H1 (cell line): Measurements from ENCODE around the gene PPAN. TPM values are rescaled to one million over a fixed set of nuclear protein-coding genes. Genes with fewer than 3 reads are reported as not detected.

Source experiments
- CTCF ChIA-PET: fragments of 300-600 bp; sonication (Branson Sonifier 250); formaldehyde crosslinking; loops from one replicate; lab custom pipeline; 2021; ENCODE audit not compliant: partially characterized antibody; lab: Charles Lee
- POLR2A ChIA-PET: fragments of 300-600 bp; sonication (Branson Sonifier 250); formaldehyde crosslinking; loops from one replicate; lab custom pipeline; 2021; ENCODE audit warnings: inconsistent platforms; ENCODE audit not compliant: partially characterized antibody; lab: Charles Lee
- DNase-seq, 2 experiments: peaks; one replicate each; pipeline versions ENCODE4 v3.0.0 to v3.0.0-alpha.2; 2010 to 2022; ENCODE audit warnings: low spot score in 2 of 2, low read depth in 1 of 2, mixed read lengths in 1 of 2
- FAIRE-seq: peaks from 2 replicates; lab custom pipeline; 2011; peaks lifted over from hg19 to GRCh38; lab: Jason Lieb, UNC
- H2AFZ ChIP-seq: 2 replicates; pipeline ENCODE4 v1.8.1; 2012; ENCODE audit warnings: low read length, inconsistent platforms
- H2AK5ac ChIP-seq: 2 replicates; pipeline ENCODE4 v1.6.1; 2013; ENCODE audit warnings: low read depth, low read length
- H2BK120ac ChIP-seq: replicated peaks from 2 replicates; pipeline ENCODE3; 2013; ENCODE audit warnings: low read depth, low read length, inconsistent platforms
- H2BK12ac ChIP-seq: 2 replicates; pipeline ENCODE4 v1.6.1; 2013; ENCODE audit warnings: low read depth, low read length
- H2BK15ac ChIP-seq: 2 replicates; pipeline ENCODE4 v1.6.1; 2013; ENCODE audit warnings: low read length
- H2BK20ac ChIP-seq: 2 replicates; pipeline ENCODE4 v1.6.1; 2013; ENCODE audit warnings: low read length
- H2BK5ac ChIP-seq: 2 replicates; pipeline ENCODE4 v1.6.1; 2013; ENCODE audit warnings: low read depth, low read length
- H3K14ac ChIP-seq: 2 replicates; pipeline ENCODE4 v1.6.1; 2013; ENCODE audit warnings: inconsistent platforms; ENCODE audit not compliant: insufficient read length
- H3K18ac ChIP-seq: 2 replicates; pipeline ENCODE4 v1.6.1; 2013; ENCODE audit warnings: low read length; ENCODE audit errors: extremely low read depth
- H3K23ac ChIP-seq: 2 replicates; pipeline ENCODE4 v1.6.1; 2013; ENCODE audit warnings: inconsistent platforms; ENCODE audit not compliant: insufficient read length
- H3K23me2 ChIP-seq: 2 replicates; pipeline ENCODE4 v1.6.1; 2013; ENCODE audit warnings: low read depth, low read length
- H3K27ac ChIP-seq: 2 replicates; pipeline ENCODE4 v1.6.1; 2011; ENCODE audit warnings: low read depth, low read length, inconsistent platforms
- H3K27me3 ChIP-seq, 4 experiments: replicated peaks in 1 of 4; 1 replicate in 1 of 4; 2 replicates in 3 of 4; pipeline versions ENCODE4 v1.6.1 to v1.8.1; 2011 to 2013; ENCODE audit warnings: low read length in 3 of 4, mild to moderate bottlenecking in 3 of 4, inconsistent platforms in 2 of 4, mixed read lengths in 2 of 4, moderate library complexity in 1 of 4; ENCODE audit not compliant: control insufficient read depth in 3 of 4, insufficient read depth in 3 of 4; ENCODE audit errors: extremely low read depth in 1 of 4
- H3K36me3 ChIP-seq, 4 experiments: 2 replicates each; pipeline versions ENCODE4 v1.6.1 to v1.8.1; 2011 to 2013; ENCODE audit warnings: mild to moderate bottlenecking in 4 of 4, low read length in 3 of 4, moderate library complexity in 2 of 4, control low read depth in 1 of 4, inconsistent platforms in 1 of 4; ENCODE audit not compliant: insufficient read depth in 4 of 4, control insufficient read depth in 2 of 4
- H3K4ac ChIP-seq: replicated peaks from 2 replicates; pipeline ENCODE3; 2013; ENCODE audit warnings: low read length, low read depth, mixed read lengths, inconsistent platforms; ENCODE audit not compliant: insufficient read length
- H3K4me1 ChIP-seq, 4 experiments: replicated peaks in 1 of 4; 1 replicate in 1 of 4; 2 replicates in 3 of 4; pipeline versions ENCODE4 v1.6.1 to v1.8.1; 2011 to 2013; ENCODE audit warnings: low read length in 3 of 4, inconsistent platforms in 2 of 4, mixed read lengths in 1 of 4; ENCODE audit not compliant: insufficient read depth in 4 of 4, control insufficient read depth in 3 of 4
- H3K4me2 ChIP-seq, 2 experiments: 2 replicates each; pipeline versions ENCODE4 v1.6.1 to v1.8.1; 2011 to 2013; ENCODE audit warnings: low read depth in 2 of 2, low read length in 2 of 2, control low read depth in 1 of 2, inconsistent platforms in 1 of 2, mild to moderate bottlenecking in 1 of 2; ENCODE audit not compliant: insufficient read depth in 1 of 2
- H3K4me3 ChIP-seq, 4 experiments: fragments of 200-600, 300-600 bp in 1 of 4; sonication (generic), shearing (Covaris generic), sonication (Bioruptor Twin) in 1 of 4; 2 replicates each; pipeline versions ENCODE4 v1.5.1 to v1.8.1; 2011 to 2016; ENCODE audit warnings: low read length in 4 of 4, low read depth in 3 of 4, control low read depth in 2 of 4, inconsistent platforms in 2 of 4, mild to moderate bottlenecking in 2 of 4, mixed read lengths in 1 of 4, moderate library complexity in 1 of 4; ENCODE audit not compliant: insufficient read depth in 2 of 4; ENCODE audit errors: extremely low read depth in 1 of 4
- H3K56ac ChIP-seq: replicated peaks from 2 replicates; pipeline ENCODE3; 2013; ENCODE audit warnings: low read depth, mild to moderate bottlenecking, mixed read lengths, low read length, inconsistent platforms; ENCODE audit not compliant: insufficient read length
- H3K79me1 ChIP-seq: 2 replicates; pipeline ENCODE4 v1.6.1; 2013; ENCODE audit warnings: low read depth, low read length, control low read depth
- H3K79me2 ChIP-seq, 2 experiments: 2 replicates each; pipeline versions ENCODE4 v1.6.1 to v1.8.1; 2012 to 2013; ENCODE audit warnings: low read length in 2 of 2, mild to moderate bottlenecking in 2 of 2, inconsistent platforms in 1 of 2; ENCODE audit not compliant: insufficient read depth in 2 of 2, control insufficient read depth in 1 of 2
- H3K9ac ChIP-seq, 4 experiments: replicated peaks in 1 of 4; 1 replicate in 1 of 4; 2 replicates in 3 of 4; pipeline versions ENCODE4 v1.6.1 to v1.8.1; 2011 to 2013; ENCODE audit warnings: low read depth in 3 of 4, low read length in 3 of 4, control low read depth in 2 of 4, mild to moderate bottlenecking in 2 of 4, moderate library complexity in 2 of 4, inconsistent platforms in 1 of 4; ENCODE audit errors: extremely low read depth in 1 of 4
- H3K9me3 ChIP-seq, 2 experiments: 2 replicates each; pipeline versions ENCODE4 v1.6.1 to v1.8.1; 2012 to 2013; ENCODE audit warnings: mild to moderate bottlenecking in 2 of 2, moderate library complexity in 2 of 2, control low read depth in 1 of 2, inconsistent platforms in 1 of 2, low read depth in 1 of 2, low read length in 1 of 2, mixed read lengths in 1 of 2; ENCODE audit not compliant: insufficient read depth in 2 of 2
- H4K20me1 ChIP-seq, 2 experiments: replicated peaks in 1 of 2; 2 replicates each; pipeline versions ENCODE3 to v1.8.1; 2011 to 2013; ENCODE audit warnings: inconsistent platforms in 2 of 2, low read length in 2 of 2, mild to moderate bottlenecking in 1 of 2; ENCODE audit not compliant: insufficient read depth in 2 of 2, control insufficient read depth in 1 of 2
- H4K5ac ChIP-seq: 2 replicates; pipeline ENCODE4 v1.6.1; 2013; ENCODE audit warnings: low read length, low read depth, mixed read lengths, inconsistent platforms; ENCODE audit not compliant: insufficient read length
- H4K8ac ChIP-seq: 2 replicates; pipeline ENCODE4 v1.8.0; 2013; ENCODE audit warnings: mild to moderate bottlenecking, moderate library complexity, low read length, inconsistent platforms; ENCODE audit not compliant: insufficient read depth; ENCODE audit errors: extremely low read depth
- H4K91ac ChIP-seq: replicated peaks from 2 replicates; pipeline ENCODE3; 2013; ENCODE audit warnings: low read length, mixed read lengths, inconsistent platforms; ENCODE audit not compliant: insufficient read length
- CEBPB ChIP-seq: IDR thresholded peaks from 2 replicates; pipeline ENCODE4 v1.6.1; 2012; ENCODE audit warnings: low read depth, low read length
- CHD2 ChIP-seq: IDR thresholded peaks from 2 replicates; pipeline ENCODE4 v1.6.1; 2012; ENCODE audit warnings: low read length, improper control_type of control experiment
- GABPA ChIP-seq: IDR thresholded peaks from 2 replicates; pipeline ENCODE4 v1.6.1; 2011; ENCODE audit warnings: mild to moderate bottlenecking, low read length, moderate library complexity, borderline replicate concordance; ENCODE audit not compliant: insufficient read depth
- GTF2F1 ChIP-seq: IDR thresholded peaks from 2 replicates; pipeline ENCODE4 v1.6.1; 2012; ENCODE audit warnings: low read depth, low read length, improper control_type of control experiment, borderline replicate concordance
- HDAC6 ChIP-seq: IDR thresholded peaks from one replicate; pipeline ENCODE4 v1.7.1; 2012; ENCODE audit warnings: low read depth, mild to moderate bottlenecking, inconsistent platforms, low read length, moderate library complexity
- SAP30 ChIP-seq: fragments of 300-600 bp; sonication (generic); IDR thresholded peaks from 2 replicates; pipeline ENCODE4 v1.7.1; 2012; ENCODE audit warnings: low read length, moderate library complexity, mild to moderate bottlenecking, inconsistent platforms; ENCODE audit not compliant: insufficient read depth, insufficient replicate concordance
- SIN3A ChIP-seq, 2 experiments: IDR thresholded peaks in 1 of 2; conservative IDR thresholded peaks in 1 of 2; 2 replicates each; pipeline ENCODE4 v1.6.1; 2011 to 2012; ENCODE audit warnings: low read length in 2 of 2, improper control_type of control experiment in 1 of 2, low read depth in 1 of 2, mild to moderate bottlenecking in 1 of 2
- SUZ12 ChIP-seq: fragments of 200-600 bp; sonication (generic); IDR thresholded peaks from 2 replicates; pipeline ENCODE4 v1.6.1; 2012; ENCODE audit warnings: mild to moderate bottlenecking, inconsistent platforms, low read length, moderate library complexity, mixed read lengths
- USF2 ChIP-seq: IDR thresholded peaks from 2 replicates; pipeline ENCODE4 v1.6.1; 2011; ENCODE audit warnings: low read length, improper control_type of control experiment
- YY1 ChIP-seq: IDR thresholded peaks from 2 replicates; pipeline ENCODE4 v1.6.1; 2011; ENCODE audit warnings: low read depth, mild to moderate bottlenecking, low read length
- ZNF274 ChIP-seq: IDR thresholded peaks from 2 replicates; pipeline ENCODE4 v1.7.0; 2012; ENCODE audit warnings: low read length, borderline replicate concordance; ENCODE audit errors: extremely low read depth
- WGBS, 2 experiments: shearing (Covaris generic) in 1 of 2; methylation state at CpG; one replicate each; pipeline versions ENCODE4 v1.1.6 to v1.1.7; 2013 to 2015; ENCODE audit warnings: low lambda C conversion rate in 2 of 2, mixed read lengths in 2 of 2, inconsistent platforms in 1 of 2, low coverage in 1 of 2, missing lambda C conversion rate in 1 of 2; ENCODE audit not compliant: insufficient replicate concordance in 2 of 2, insufficient coverage in 1 of 2, insufficient read length in 1 of 2; ENCODE audit errors: extremely low coverage in 1 of 2, missing lambda C conversion rate in 1 of 2; 5-methylcytosine and 5-hydroxymethylcytosine counted together
- polyA plus RNA-seq, 7 experiments: library from polyadenylated mRNA; depleted of rRNA in 3 of 7; stranded (reverse) in 5 of 7; unstranded in 2 of 7; fragments of >200 nt in 5 of 7; fragments of 200-250 nt in 2 of 7; gene quantifications; 1 replicate in 5 of 7; 2 replicates in 1 of 7; 4 replicates in 1 of 7; pipeline versions ENCODE4 v1.2.1 to v1.2.3, GENCODE V29; 2011 to 2013; ENCODE audit warnings: missing spikeins in 2 of 7, mixed read lengths in 2 of 7
- total RNA-seq: library from RNA; stranded (reverse); fragmentation: NEBNext Ultra II Directional; extraction: Animal tissue kit (Norgen Biotek cat#: 25700); gene quantifications from 2 replicates; pipeline ENCODE4 v1.2.1, GENCODE V29; 2021

The PPAN gene
- total and polyA plus RNA-seq, 2 of the 8 experiments (the other 6 are each of a cell fraction or from before 2014, with no cell fraction given), result 48.8 to 74.4 TPM

GRCh38 chr19:10118960-10119359 is 12.8 kb downstream of the PPAN start:
- Histone ChIP-seq H2BK5ac (0 out of 2 replicates have a peak overlapping the region, but pooled peaks have one; percentile 12), H3K14ac (no peak overlapping the region), H3K4ac (no peak overlapping the region), H3K79me1 (0 out of 2 replicates have a peak, but pooled peaks cover 2% of the 10 kb centered on the region), H4K20me1 (peaks cover 8 to 18% of the 10 kb centered on the region in 2 experiments), H3K56ac (no peak overlapping the region), H2AK5ac (0 out of 2 replicates have a peak overlapping the region, but pooled peaks have one; percentile 14), H3K23me2 (peaks cover 5% of the 10 kb centered on the region), H3K36me3 (peaks cover 22 to 34% (median 28%) of the 10 kb centered on the region in 4 experiments; a peak in 7 of 8 replicates), H2BK120ac (no peak overlapping the region), H3K4me2 (peak overlapping the region; percentile 75 to 93), H3K4me1 (peaks cover 0 to 7% (median 1%) of the 10 kb centered on the region in 4 experiments; a peak in 2 of 7 replicates), H3K18ac (no peak overlapping the region), H2BK12ac (no peak overlapping the region), H3K79me2 (peaks cover 0 to 12% of the 10 kb centered on the region in 2 experiments; a peak in 2 of 4 replicates), H3K27me3 (no peaks in the 10 kb centered on the region), H2AFZ (no peak overlapping the region), H3K9me3 (no peaks in the 10 kb centered on the region), H4K91ac (no peak overlapping the region), H4K8ac (peak overlapping the region; percentile 96), H3K23ac (no peak overlapping the region), H3K27ac (no peak overlapping the region), H4K5ac (no peak overlapping the region), H3K9ac (peak overlapping the region in 3 of 4 experiments; percentile 73 to 91 (median 89); a peak in 6 of 7 replicates), H2BK15ac (no peak overlapping the region), H2BK20ac (no peak overlapping the region), H3K4me3 (peak overlapping the region; percentile 63 to 95 (median 88))
- ChIA-PET CTCF (interaction anchor here (0.7 to 1.4 kb wide), 6 partner anchors 10 to 190 kb away, joined by 3 to 5 read pairs (median 4); no protein-coding TSS in a partner anchor), POLR2A (interaction anchor here (1.0 to 29.1 kb wide), 4 partner anchors 9 to 274 kb away, joined by 3 to 412 read pairs (median 123); partner anchors contain the start of genes ANGPTL6, P2RY11 and PPAN)
- WGBS, 2 experiments, result 74% methylated on average over 11 of the region's 12 CpGs; no CpG with 5 or more reads in 1 of the 2 experiments
- FAIRE-seq, result no peak
- DNase-seq, result no peak
- TF ChIP-seq YY1 (no peak), GABPA (no peak), ZNF274 (no peak), USF2 (no peak), CHD2 (no peak), HDAC6 (no peak), SAP30 (no peak), SIN3A (conservative IDR thresholded peaks at IDR 0.05 in 1 of 2, IDR thresholded peaks at IDR 0.05 in 1 of 2; ENCODE audit: low read depth in 1 of 2, low read length in 2 of 2) (no peak), GTF2F1 (no peak), SUZ12 (no peak), CEBPB (no peak)
